Hematopoietic multipotent progenitor cell treated with erythropoietin and hydrocortisone succinate and interleukin-3 and kit ligand, for 15 days (in vitro differentiated cells): ENCODE measurements around the gene COA8.

Experiments
- DNase-seq: peaks from one replicate; pipeline ENCODE4 v3.0.0-alpha.2; 2015; ENCODE audit warnings: low spot score

COA8 gene

GRCh38 chr14:103536693-103537092, 26.1 kb upstream of the COA8 start:
- no peak for DNase-seq

GRCh38 chr14:103537175-103537990, 25.4 kb upstream of the COA8 start:
- no peak for DNase-seq

- DNase-seq: no peak
Observed at GRCh38 chr14:103538291-103539055, 24.3 kb upstream of the COA8 start.

GRCh38 chr14:103539056-103539825, 23.5 kb upstream of the COA8 start:
- DNase-seq: no peak

- no peak for DNase-seq
Observed at GRCh38 chr14:103540821-103541708, 21.7 kb upstream of the COA8 start.

- no peak for DNase-seq
Observed at GRCh38 chr14:103541709-103542604, 20.8 kb upstream of the COA8 start.

GRCh38 chr14:103542605-103543088, 20.1 kb upstream of the COA8 start:
- no peak for DNase-seq

- no peak for DNase-seq
Observed at GRCh38 chr14:103543140-103543539, 19.6 kb upstream of the COA8 start.

- no peak for DNase-seq
Observed at GRCh38 chr14:103543721-103544387, 18.9 kb upstream of the COA8 start.

- no peak for DNase-seq
Observed at GRCh38 chr14:103544388-103545218, 18.2 kb upstream of the COA8 start.

- DNase-seq: no peak
Observed at GRCh38 chr14:103545219-103545914, 17.4 kb upstream of the COA8 start.

- DNase-seq: no peak
Observed at GRCh38 chr14:103545915-103546651, 16.7 kb upstream of the COA8 start.

- peak; percentile 72 for DNase-seq
Observed at GRCh38 chr14:103546652-103547454, 15.9 kb upstream of the COA8 start.

- no peak for DNase-seq
Observed at GRCh38 chr14:103547455-103547940, 15.3 kb upstream of the COA8 start.

GRCh38 chr14:103547941-103548462, 14.8 kb upstream of the COA8 start:
- no peak for DNase-seq
